Measurements from ENCODE around the gene CCDC88C.

CCDC88C gene

GRCh38 chr14:91284146-91284790 is 133.4 kb downstream of the CCDC88C start:
- Histone ChIP-seq H3K27me3 (ENCODE audit: insufficient read depth, low read depth) (no peaks in the 10 kb centered on the region), H3K27ac (no peak overlapping the region), H3K4me2 (no peak overlapping the region), H3K4me1 (ENCODE audit: low read depth, poor library complexity, severe bottlenecking) (no peaks in the 10 kb centered on the region), H3K36me3 (ENCODE audit: insufficient read depth) (0 out of 2 replicates have a peak, but pooled peaks cover 4% of the 10 kb centered on the region), H3K4me3 (IDR thresholded peaks at IDR 0.05; ENCODE audit: insufficient read depth, low read depth, low read length) (no peak overlapping the region), H3K9ac (no peak overlapping the region), H3K79me2 (ENCODE audit: insufficient read depth, low read depth) (no peaks in the 10 kb centered on the region), H2AFZ (ENCODE audit: low read depth) (no peak overlapping the region), H4K20me1 (ENCODE audit: insufficient read depth) (no peaks in the 10 kb centered on the region)
- TF ChIP-seq, protein P1, sequence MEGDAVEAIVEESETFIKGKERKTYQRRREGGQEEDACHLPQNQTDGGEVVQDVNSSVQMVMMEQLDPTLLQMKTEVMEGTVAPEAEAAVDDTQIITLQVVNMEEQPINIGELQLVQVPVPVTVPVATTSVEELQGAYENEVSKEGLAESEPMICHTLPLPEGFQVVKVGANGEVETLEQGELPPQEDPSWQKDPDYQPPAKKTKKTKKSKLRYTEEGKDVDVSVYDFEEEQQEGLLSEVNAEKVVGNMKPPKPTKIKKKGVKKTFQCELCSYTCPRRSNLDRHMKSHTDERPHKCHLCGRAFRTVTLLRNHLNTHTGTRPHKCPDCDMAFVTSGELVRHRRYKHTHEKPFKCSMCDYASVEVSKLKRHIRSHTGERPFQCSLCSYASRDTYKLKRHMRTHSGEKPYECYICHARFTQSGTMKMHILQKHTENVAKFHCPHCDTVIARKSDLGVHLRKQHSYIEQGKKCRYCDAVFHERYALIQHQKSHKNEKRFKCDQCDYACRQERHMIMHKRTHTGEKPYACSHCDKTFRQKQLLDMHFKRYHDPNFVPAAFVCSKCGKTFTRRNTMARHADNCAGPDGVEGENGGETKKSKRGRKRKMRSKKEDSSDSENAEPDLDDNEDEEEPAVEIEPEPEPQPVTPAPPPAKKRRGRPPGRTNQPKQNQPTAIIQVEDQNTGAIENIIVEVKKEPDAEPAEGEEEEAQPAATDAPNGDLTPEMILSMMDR (conservative IDR thresholded peaks at IDR 0.05; ENCODE audit: low read depth, low read length) = no peak

GRCh38 chr14:91283666-91284065 is 134.0 kb downstream of the CCDC88C start:
- Histone ChIP-seq H2AFZ (ENCODE audit: low read depth) (no peak overlapping the region), H3K36me3 (ENCODE audit: insufficient read depth) (0 out of 2 replicates have a peak, but pooled peaks cover 4% of the 10 kb centered on the region), H3K27me3 (ENCODE audit: insufficient read depth, low read depth) (no peaks in the 10 kb centered on the region), H3K79me2 (ENCODE audit: insufficient read depth, low read depth) (no peaks in the 10 kb centered on the region), H3K4me2 (no peak overlapping the region), H3K9ac (no peak overlapping the region), H4K20me1 (ENCODE audit: insufficient read depth) (no peaks in the 10 kb centered on the region), H3K4me1 (ENCODE audit: low read depth, poor library complexity, severe bottlenecking) (no peaks in the 10 kb centered on the region), H3K4me3 (IDR thresholded peaks at IDR 0.05; ENCODE audit: insufficient read depth, low read depth, low read length) (no peak overlapping the region), H3K27ac (no peak overlapping the region)
- TF ChIP-seq, protein P1 (conservative IDR thresholded peaks at IDR 0.05; ENCODE audit: low read depth, low read length) = no peak

GRCh38 chr14:91282954-91283645 is 134.5 kb downstream of the CCDC88C start:
- no peak overlapping the region for H3K9ac ChIP-seq
- TF ChIP-seq, protein P1 (conservative IDR thresholded peaks at IDR 0.05; ENCODE audit: low read depth, low read length) = no peak
- H3K79me2 ChIP-seq (ENCODE audit: insufficient read depth, low read depth) = no peaks in the 10 kb centered on the region
- H3K27ac ChIP-seq = no peak overlapping the region
- no peaks in the 10 kb centered on the region for H3K27me3 ChIP-seq (ENCODE audit: insufficient read depth, low read depth)
- H3K4me3 ChIP-seq (IDR thresholded peaks at IDR 0.05; ENCODE audit: insufficient read depth, low read depth, low read length) = no peak overlapping the region
- H3K36me3 ChIP-seq (ENCODE audit: insufficient read depth) = 0 out of 2 replicates have a peak, but pooled peaks cover 4% of the 10 kb centered on the region
- H2AFZ ChIP-seq (ENCODE audit: low read depth) = no peak overlapping the region
- no peaks in the 10 kb centered on the region for H3K4me1 ChIP-seq (ENCODE audit: low read depth, poor library complexity, severe bottlenecking)
- no peaks in the 10 kb centered on the region for H4K20me1 ChIP-seq (ENCODE audit: insufficient read depth)
- no peak overlapping the region for H3K4me2 ChIP-seq

DNA sequence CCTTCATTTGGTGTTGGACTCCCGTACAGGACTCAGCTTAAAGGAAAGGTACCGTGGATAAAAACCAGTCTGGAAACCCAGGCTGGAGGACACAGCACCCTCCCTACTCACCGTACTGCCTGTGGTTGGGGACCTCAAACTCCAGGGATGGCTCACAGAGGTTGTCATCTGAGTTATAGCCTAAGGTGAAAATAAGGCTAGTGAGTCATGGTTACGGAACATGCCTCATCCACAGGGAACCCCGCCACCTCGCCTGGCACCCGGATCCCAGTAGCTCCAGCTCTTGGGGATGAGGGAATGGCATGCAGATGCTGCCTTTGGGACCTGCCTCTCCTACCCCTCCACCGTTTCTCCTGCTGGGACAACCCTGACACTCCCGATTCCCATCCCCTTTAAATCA is 136.3 kb downstream of the CCDC88C start:
- no peak overlapping the region for H3K4me3 ChIP-seq (IDR thresholded peaks at IDR 0.05; ENCODE audit: insufficient read depth, low read depth, low read length)
- no peak overlapping the region for H3K4me2 ChIP-seq
- no peak overlapping the region for H3K27ac ChIP-seq
- H2AFZ ChIP-seq (ENCODE audit: low read depth) = no peak overlapping the region
- no peaks in the 10 kb centered on the region for H3K27me3 ChIP-seq (ENCODE audit: insufficient read depth, low read depth)
- H3K79me2 ChIP-seq (ENCODE audit: insufficient read depth, low read depth) = no peaks in the 10 kb centered on the region
- H3K9ac ChIP-seq = no peak overlapping the region
- peaks cover 8% of the 10 kb centered on the region for H3K4me1 ChIP-seq (ENCODE audit: low read depth, poor library complexity, severe bottlenecking)
- 0 out of 2 replicates have a peak, but pooled peaks cover 4% of the 10 kb centered on the region for H3K36me3 ChIP-seq (ENCODE audit: insufficient read depth)
- TF ChIP-seq, protein P1 (conservative IDR thresholded peaks at IDR 0.05; ENCODE audit: low read depth, low read length) = no peak
- H4K20me1 ChIP-seq (ENCODE audit: insufficient read depth) = no peaks in the 10 kb centered on the region

Data from KMS-11 (cell line).